DOHH2 (cell line): ENCODE data around the gene MYL6.

ENCODE experiments used
- H3F3A ChIP-seq: fragments of 200-600 bp; sonication (generic), shearing (Covaris generic); 2 replicates; pipeline ENCODE4 v1.6.0; 2016; ENCODE audit warnings: antibody characterized with exemption, mild to moderate bottlenecking; ENCODE audit not compliant: control insufficient read depth, insufficient read depth
- H3K27ac ChIP-seq: fragments of 200-600 bp; sonication (generic); 2 replicates; pipeline ENCODE4 v1.5.1; 2014; ENCODE audit warnings: low read depth, mild to moderate bottlenecking, low read length, moderate library complexity
- H3K27me3 ChIP-seq: fragments of 200-600 bp; sonication (generic); 2 replicates; pipeline ENCODE4 v1.6.1; 2014; ENCODE audit warnings: mild to moderate bottlenecking, low read length, mixed read lengths; ENCODE audit not compliant: control insufficient read depth
- H3K36me3 ChIP-seq: fragments of 200-600 bp; sonication (generic); 2 replicates; pipeline ENCODE4 v1.6.1; 2014; ENCODE audit warnings: mild to moderate bottlenecking, low read length, moderate library complexity, mixed read lengths; ENCODE audit not compliant: control insufficient read depth
- H3K4me1 ChIP-seq: fragments of 200-600 bp; sonication (generic); 2 replicates; pipeline ENCODE4 v1.6.1; 2014; ENCODE audit warnings: mild to moderate bottlenecking, low read length, mixed read lengths; ENCODE audit not compliant: control insufficient read depth
- H3K4me2 ChIP-seq: fragments of 200-600 bp; sonication (generic); 2 replicates; pipeline ENCODE4 v1.6.0; 2014; ENCODE audit warnings: mild to moderate bottlenecking, low read length, moderate library complexity
- H3K4me3 ChIP-seq: fragments of 200-600 bp; sonication (generic); 2 replicates; pipeline ENCODE4 v1.5.1; 2014; ENCODE audit warnings: mild to moderate bottlenecking, low read length, mixed read lengths
- H3K79me2 ChIP-seq: fragments of 200-600 bp; sonication (generic); 2 replicates; pipeline ENCODE4 v1.6.1; 2014; ENCODE audit warnings: mild to moderate bottlenecking, low read length, mixed read lengths; ENCODE audit not compliant: control insufficient read depth
- H3K9me2 ChIP-seq: fragments of 200-600 bp; sonication (generic); replicated peaks from 2 replicates; pipeline ENCODE4 v1.6.1; 2014; ENCODE audit warnings: mild to moderate bottlenecking, low read length, mixed read lengths; ENCODE audit not compliant: control insufficient read depth
- H3K9me3 ChIP-seq: fragments of 200-600 bp; sonication (generic); 2 replicates; pipeline ENCODE4 v1.6.1; 2014; ENCODE audit warnings: antibody characterized with exemption, low read length, mixed read lengths; ENCODE audit not compliant: control insufficient read depth, insufficient read depth
- H4K20me1 ChIP-seq: fragments of 200-600 bp; sonication (generic); 2 replicates; pipeline ENCODE4 v1.6.0; 2014; ENCODE audit warnings: low read depth, mild to moderate bottlenecking, antibody characterized with exemption, low read length, moderate library complexity; ENCODE audit not compliant: control insufficient read depth, insufficient read depth
- EZH2phosphoT487 ChIP-seq: fragments of 200-600 bp; sonication (generic); IDR thresholded peaks from 2 replicates; pipeline ENCODE4 v1.6.1; 2017; ENCODE audit warnings: borderline replicate concordance, mild to moderate bottlenecking, antibody characterized with exemption, low read length, moderate library complexity, mixed read lengths
- TF ChIP-seq, protein P1 (sequence below): fragments of 200-600 bp; sonication (generic); IDR thresholded peaks from one replicate; pipeline ENCODE4 v1.5.1; 2014; ENCODE audit warnings: antibody characterized with exemption, mild to moderate bottlenecking, low read depth, low read length; ENCODE audit not compliant: poor library complexity, severe bottlenecking

Gene MYL6

GRCh38 chr12:56160894-56161689, 2.9 kb downstream of the MYL6 start:
- H3K27me3 ChIP-seq = no peaks in the 10 kb centered on the region
- H3K9me3 ChIP-seq = no peaks in the 10 kb centered on the region
- H3F3A ChIP-seq = peaks cover 33% of the 10 kb centered on the region
- H3K4me3 ChIP-seq = peak overlapping the region; percentile 91
- H3K4me2 ChIP-seq = peak overlapping the region; percentile 94
- H3K9me2 ChIP-seq = no peaks in the 10 kb centered on the region
- H3K4me1 ChIP-seq = peaks cover 35% of the 10 kb centered on the region
- peaks cover 48% of the 10 kb centered on the region for H3K79me2 ChIP-seq
- peaks cover 77% of the 10 kb centered on the region for H3K36me3 ChIP-seq
- H3K27ac ChIP-seq = no peak overlapping the region
- TF ChIP-seq, protein P1, sequence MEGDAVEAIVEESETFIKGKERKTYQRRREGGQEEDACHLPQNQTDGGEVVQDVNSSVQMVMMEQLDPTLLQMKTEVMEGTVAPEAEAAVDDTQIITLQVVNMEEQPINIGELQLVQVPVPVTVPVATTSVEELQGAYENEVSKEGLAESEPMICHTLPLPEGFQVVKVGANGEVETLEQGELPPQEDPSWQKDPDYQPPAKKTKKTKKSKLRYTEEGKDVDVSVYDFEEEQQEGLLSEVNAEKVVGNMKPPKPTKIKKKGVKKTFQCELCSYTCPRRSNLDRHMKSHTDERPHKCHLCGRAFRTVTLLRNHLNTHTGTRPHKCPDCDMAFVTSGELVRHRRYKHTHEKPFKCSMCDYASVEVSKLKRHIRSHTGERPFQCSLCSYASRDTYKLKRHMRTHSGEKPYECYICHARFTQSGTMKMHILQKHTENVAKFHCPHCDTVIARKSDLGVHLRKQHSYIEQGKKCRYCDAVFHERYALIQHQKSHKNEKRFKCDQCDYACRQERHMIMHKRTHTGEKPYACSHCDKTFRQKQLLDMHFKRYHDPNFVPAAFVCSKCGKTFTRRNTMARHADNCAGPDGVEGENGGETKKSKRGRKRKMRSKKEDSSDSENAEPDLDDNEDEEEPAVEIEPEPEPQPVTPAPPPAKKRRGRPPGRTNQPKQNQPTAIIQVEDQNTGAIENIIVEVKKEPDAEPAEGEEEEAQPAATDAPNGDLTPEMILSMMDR = no peak
- no peak for TF ChIP-seq EZH2phosphoT487
- peaks cover 15% of the 10 kb centered on the region for H4K20me1 ChIP-seq

GRCh38 chr12:56161690-56162351, 3.7 kb downstream of the MYL6 start:
- no peak for TF ChIP-seq EZH2phosphoT487
- TF ChIP-seq, protein P1 = no peak
- H3K27ac ChIP-seq = no peak overlapping the region
- H3K27me3 ChIP-seq = no peaks in the 10 kb centered on the region
- no peak overlapping the region for H3K4me3 ChIP-seq
- peak overlapping the region; percentile 94 for H3K4me2 ChIP-seq
- no peaks in the 10 kb centered on the region for H3K9me3 ChIP-seq
- peaks cover 80% of the 10 kb centered on the region for H3K36me3 ChIP-seq
- peaks cover 15% of the 10 kb centered on the region for H4K20me1 ChIP-seq
- H3K4me1 ChIP-seq = peaks cover 32% of the 10 kb centered on the region
- H3F3A ChIP-seq = peaks cover 36% of the 10 kb centered on the region
- peaks cover 45% of the 10 kb centered on the region for H3K79me2 ChIP-seq
- no peaks in the 10 kb centered on the region for H3K9me2 ChIP-seq

GRCh38 chr12:56162468-56163290, 4.5 kb downstream of the MYL6 start:
- H3K9me3 ChIP-seq = no peaks in the 10 kb centered on the region
- no peak overlapping the region for H3K4me3 ChIP-seq
- TF ChIP-seq, protein P1 = no peak
- TF ChIP-seq EZH2phosphoT487 = no peak
- H3F3A ChIP-seq = peaks cover 36% of the 10 kb centered on the region
- no peak overlapping the region for H3K4me2 ChIP-seq
- H4K20me1 ChIP-seq = peaks cover 15% of the 10 kb centered on the region
- no peak overlapping the region for H3K27ac ChIP-seq
- H3K27me3 ChIP-seq = no peaks in the 10 kb centered on the region
- peaks cover 36% of the 10 kb centered on the region for H3K79me2 ChIP-seq
- no peaks in the 10 kb centered on the region for H3K9me2 ChIP-seq
- H3K36me3 ChIP-seq = peaks cover 85% of the 10 kb centered on the region
- peaks cover 25% of the 10 kb centered on the region for H3K4me1 ChIP-seq
